VCaP (cell line): Measurements from ENCODE around the gene CNIH3.

Experiments
- H3K27ac ChIP-seq: fragments of 450-650 bp; 2 replicates; pipeline ENCODE4 v1.5.1; 2017
- CTCF ChIP-seq: fragments of 450-650 bp; conservative IDR thresholded peaks from 2 replicates; pipeline ENCODE4 v1.5.1; 2017; ENCODE audit warnings: mild to moderate bottlenecking, moderate library complexity

Gene CNIH3

GRCh38 chr1:224774378-224774777 is 158.3 kb downstream of the CNIH3 start:
- no peak overlapping the region for H3K27ac ChIP-seq
- TF ChIP-seq CTCF, result no peak

- H3K27ac ChIP-seq, result no peak overlapping the region
- TF ChIP-seq CTCF, result no peak
Measured at GRCh38 chr1:224777180-224777579, 161.1 kb downstream of the CNIH3 start.

- no peak for TF ChIP-seq CTCF
- H3K27ac ChIP-seq, result no peak overlapping the region
Measured at GRCh38 chr1:224779536-224779935, 163.4 kb downstream of the CNIH3 start.

GRCh38 chr1:224780736-224781135 is 164.6 kb downstream of the CNIH3 start:
- H3K27ac ChIP-seq, result no peak overlapping the region
- TF ChIP-seq CTCF, result no peak

GRCh38 chr1:224781800-224782199 is 165.7 kb downstream of the CNIH3 start:
- peak overlapping the region; percentile 85; the same call in 1 of the 2 replicates for H3K27ac ChIP-seq
- no peak for TF ChIP-seq CTCF

GRCh38 chr1:224782281-224783000 is 166.3 kb downstream of the CNIH3 start:
- H3K27ac ChIP-seq, result peak overlapping the region; percentile 85
- TF ChIP-seq CTCF, result no peak

GRCh38 chr1:224783006-224783651 is 167.0 kb downstream of the CNIH3 start:
- no peak for TF ChIP-seq CTCF
- H3K27ac ChIP-seq, result peak overlapping the region; percentile 85
